ENCODE measurements around the gene GPN1. TPM values are rescaled to one million over a fixed set of nuclear protein-coding genes. Genes with fewer than 3 reads are reported as not detected.

The GPN1 gene
- total and polyA plus RNA-seq, 2 of the 8 experiments (the other 6 are each of a cell fraction or from before 2014, with no cell fraction given), result 38.7 to 43.5 TPM

- Histone ChIP-seq H2BK15ac (ENCODE audit: low read length) (no peak overlapping the region), H3K56ac (replicated peaks; ENCODE audit: insufficient read length, low read depth, low read length) (no peak overlapping the region), H3K79me2 (ENCODE audit: control insufficient read depth in 1 of 2, insufficient read depth in 2 of 2, low read length in 2 of 2) (peaks cover 22 to 78% of the 10 kb centered on the region in 2 experiments), H2BK20ac (ENCODE audit: low read length) (no peak overlapping the region), H4K20me1 (replicated peaks in 1 of 2; ENCODE audit: control insufficient read depth in 1 of 2, insufficient read depth in 2 of 2, low read length in 2 of 2) (no peaks in the 10 kb centered on the region), H3K27ac (ENCODE audit: low read depth, low read length) (no peak overlapping the region), H3K36me3 (ENCODE audit: control insufficient read depth in 2 of 4, insufficient read depth in 4 of 4, low read length in 3 of 4) (peaks cover 0 to 7% (median 0%) of the 10 kb centered on the region in 4 experiments; a peak in 2 of 8 replicates), H3K4me3 (ENCODE audit: extremely low read depth in 1 of 4, insufficient read depth in 2 of 4, low read depth in 3 of 4, low read length in 4 of 4) (no peak overlapping the region), H2BK12ac (ENCODE audit: low read depth, low read length) (no peak overlapping the region), H3K79me1 (ENCODE audit: low read depth, low read length) (peaks cover 2% of the 10 kb centered on the region; the same call in 1 of the 2 replicates), H3K4me1 (replicated peaks in 1 of 4; ENCODE audit: control insufficient read depth in 3 of 4, insufficient read depth in 4 of 4, low read length in 3 of 4) (no peaks in the 10 kb centered on the region), H2BK120ac (replicated peaks; ENCODE audit: low read depth, low read length) (no peak overlapping the region), H3K9ac (replicated peaks in 1 of 4; ENCODE audit: extremely low read depth in 1 of 4, low read depth in 3 of 4, low read length in 3 of 4) (no peak overlapping the region), H2BK5ac (ENCODE audit: low read depth, low read length) (no peak overlapping the region), H3K18ac (ENCODE audit: extremely low read depth, low read length) (no peak overlapping the region), H2AK5ac (ENCODE audit: low read depth, low read length) (no peak overlapping the region), H3K4ac (replicated peaks; ENCODE audit: insufficient read length, low read depth, low read length) (no peak overlapping the region), H4K91ac (replicated peaks; ENCODE audit: insufficient read length, low read length) (no peak overlapping the region), H3K27me3 (replicated peaks in 1 of 4; ENCODE audit: control insufficient read depth in 3 of 4, extremely low read depth in 1 of 4, insufficient read depth in 3 of 4, low read length in 3 of 4) (no peaks in the 10 kb centered on the region), H4K8ac (ENCODE audit: extremely low read depth, insufficient read depth, low read length) (no peak overlapping the region), H3K9me3 (ENCODE audit: insufficient read depth in 2 of 2, low read depth in 1 of 2, low read length in 1 of 2) (peaks cover 6 to 25% of the 10 kb centered on the region in 2 experiments; a peak in 3 of 4 replicates), H4K5ac (ENCODE audit: insufficient read length, low read depth, low read length) (no peak overlapping the region), H3K23me2 (ENCODE audit: low read depth, low read length) (no peaks in the 10 kb centered on the region), H3K23ac (ENCODE audit: insufficient read length) (no peak overlapping the region), H3K4me2 (ENCODE audit: insufficient read depth in 1 of 2, low read depth in 2 of 2, low read length in 2 of 2) (no peak overlapping the region), H3K14ac (ENCODE audit: insufficient read length) (no peak overlapping the region), H2AFZ (ENCODE audit: low read length) (no peak overlapping the region)
- CTCF ChIA-PET (ENCODE audit: partially characterized antibody), result no interaction called here
- FAIRE-seq, result no peak
- DNase-seq (ENCODE audit: low read depth in 1 of 2, low spot score in 2 of 2), result no peak
- POLR2A ChIA-PET (ENCODE audit: partially characterized antibody), result interaction anchor here (0.6 to 0.7 kb wide), 2 partner anchors 89 to 219 kb away, joined by 3 to 5 read pairs; no protein-coding TSS in a partner anchor
- WGBS, 2 experiments (ENCODE audit: extremely low coverage in 1 of 2, insufficient coverage in 1 of 2, insufficient read length in 1 of 2, insufficient replicate concordance in 2 of 2, low coverage in 1 of 2, low lambda C conversion rate in 2 of 2, missing lambda C conversion rate in 1 of 2), result 94% methylated on average over 2 of the region's 2 CpGs; no CpG with 5 or more reads in 1 of the 2 experiments
- TF ChIP-seq SUZ12 (IDR thresholded peaks at IDR 0.05; ENCODE audit: low read length) (no peak), E2F6 (IDR thresholded peaks at IDR 0.05) (no peak), CTCF (IDR thresholded peaks at IDR 0.05; ENCODE audit: control extremely low read depth in 1 of 3, insufficient read depth in 1 of 3, low read depth in 1 of 3, low read length in 3 of 3) (no peak), SIX5 (IDR thresholded peaks at IDR 0.05; ENCODE audit: low read depth, low read length) (no peak), CHD1 (IDR thresholded peaks at IDR 0.05; ENCODE audit: low read depth, low read length) (no peak), ATF2 (IDR thresholded peaks at IDR 0.05; ENCODE audit: low read length) (no peak), BCL11A (IDR thresholded peaks at IDR 0.05; ENCODE audit: low read depth in 2 of 2, low read length in 2 of 2) (no peak), TCF12 (IDR thresholded peaks at IDR 0.05; ENCODE audit: low read depth, low read length) (no peak), RBBP5 (IDR thresholded peaks at IDR 0.05; ENCODE audit: borderline replicate concordance, low read depth, low read length) (no peak)
Measured at GRCh38 chr2:27593240-27593639, 35.6 kb upstream of the GPN1 start.
